Fibroblast of villous mesenchyme (primary cell): ENCODE measurements around the gene MLLT6. TPM values are rescaled to one million over a fixed set of nuclear protein-coding genes. Genes with fewer than 3 reads are reported as not detected.

Experiments used
- DNase-seq: peaks from one replicate; pipeline ENCODE4 v3.0.0-alpha.2; 2010; ENCODE audit warnings: low read depth
- H3K4me3 ChIP-seq: 2 replicates; pipeline ENCODE4 v1.5.1; 2011; ENCODE audit warnings: low read depth, mild to moderate bottlenecking, low read length
- total RNA-seq: library from RNA; depleted of rRNA; stranded (reverse); fragments of >200 nt; gene quantifications from 2 replicates; pipeline ENCODE4 v1.2.3, GENCODE V29; 2012
- TF ChIP-seq, protein P1 (sequence below): IDR thresholded peaks from 2 replicates; pipeline ENCODE4 v1.5.1; 2012; ENCODE audit warnings: low read depth, mild to moderate bottlenecking, low read length; ENCODE audit not compliant: insufficient read depth

The MLLT6 gene
- total RNA-seq, 1 donor, result 25.5 TPM

DNA sequence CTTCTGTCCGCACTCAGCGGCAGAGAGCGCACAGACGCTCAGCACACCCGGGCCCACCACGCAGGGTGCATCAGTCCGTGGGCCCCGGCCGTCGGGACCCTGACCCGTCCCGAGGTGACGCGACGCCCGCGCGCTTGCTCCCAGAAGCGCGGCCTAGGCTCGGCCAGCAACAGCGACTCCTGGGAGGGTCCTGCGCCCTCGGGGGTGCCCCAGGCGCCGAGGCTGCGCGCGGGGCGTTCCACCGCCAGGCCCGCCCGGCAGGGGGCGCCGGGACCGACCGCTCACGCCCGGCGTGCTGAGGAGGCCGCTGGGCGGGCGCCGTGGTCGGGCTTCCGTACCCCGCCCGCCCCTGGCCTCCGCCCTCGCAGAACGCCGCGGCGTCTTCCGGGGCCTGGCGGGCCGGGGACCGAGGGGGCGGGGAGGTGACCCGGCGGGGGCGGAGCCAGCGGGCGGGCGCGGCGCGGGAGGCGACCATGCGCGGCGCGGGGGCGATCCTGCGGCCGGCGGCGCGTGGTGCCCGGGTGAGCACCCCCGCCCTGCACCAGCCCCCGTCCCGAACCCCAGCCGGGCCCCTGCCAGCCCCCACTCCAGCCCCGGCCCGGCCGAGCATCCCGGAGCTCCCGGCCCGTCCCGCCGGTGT, 24.9 kb downstream of the MLLT6 start, which contains the start of gene CISD3:
TSS of gene CISD3 (plus strand) at position 456 of the 640 bp plus-strand sequence. CDS start at position 474, 18 bp downstream.
- H3K4me3 ChIP-seq, result peak within 1 kb of the TSS; percentile 81
- DNase-seq, result peak; percentile 83
- TF ChIP-seq, protein P1, sequence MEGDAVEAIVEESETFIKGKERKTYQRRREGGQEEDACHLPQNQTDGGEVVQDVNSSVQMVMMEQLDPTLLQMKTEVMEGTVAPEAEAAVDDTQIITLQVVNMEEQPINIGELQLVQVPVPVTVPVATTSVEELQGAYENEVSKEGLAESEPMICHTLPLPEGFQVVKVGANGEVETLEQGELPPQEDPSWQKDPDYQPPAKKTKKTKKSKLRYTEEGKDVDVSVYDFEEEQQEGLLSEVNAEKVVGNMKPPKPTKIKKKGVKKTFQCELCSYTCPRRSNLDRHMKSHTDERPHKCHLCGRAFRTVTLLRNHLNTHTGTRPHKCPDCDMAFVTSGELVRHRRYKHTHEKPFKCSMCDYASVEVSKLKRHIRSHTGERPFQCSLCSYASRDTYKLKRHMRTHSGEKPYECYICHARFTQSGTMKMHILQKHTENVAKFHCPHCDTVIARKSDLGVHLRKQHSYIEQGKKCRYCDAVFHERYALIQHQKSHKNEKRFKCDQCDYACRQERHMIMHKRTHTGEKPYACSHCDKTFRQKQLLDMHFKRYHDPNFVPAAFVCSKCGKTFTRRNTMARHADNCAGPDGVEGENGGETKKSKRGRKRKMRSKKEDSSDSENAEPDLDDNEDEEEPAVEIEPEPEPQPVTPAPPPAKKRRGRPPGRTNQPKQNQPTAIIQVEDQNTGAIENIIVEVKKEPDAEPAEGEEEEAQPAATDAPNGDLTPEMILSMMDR, result peak; percentile 42

DNA sequence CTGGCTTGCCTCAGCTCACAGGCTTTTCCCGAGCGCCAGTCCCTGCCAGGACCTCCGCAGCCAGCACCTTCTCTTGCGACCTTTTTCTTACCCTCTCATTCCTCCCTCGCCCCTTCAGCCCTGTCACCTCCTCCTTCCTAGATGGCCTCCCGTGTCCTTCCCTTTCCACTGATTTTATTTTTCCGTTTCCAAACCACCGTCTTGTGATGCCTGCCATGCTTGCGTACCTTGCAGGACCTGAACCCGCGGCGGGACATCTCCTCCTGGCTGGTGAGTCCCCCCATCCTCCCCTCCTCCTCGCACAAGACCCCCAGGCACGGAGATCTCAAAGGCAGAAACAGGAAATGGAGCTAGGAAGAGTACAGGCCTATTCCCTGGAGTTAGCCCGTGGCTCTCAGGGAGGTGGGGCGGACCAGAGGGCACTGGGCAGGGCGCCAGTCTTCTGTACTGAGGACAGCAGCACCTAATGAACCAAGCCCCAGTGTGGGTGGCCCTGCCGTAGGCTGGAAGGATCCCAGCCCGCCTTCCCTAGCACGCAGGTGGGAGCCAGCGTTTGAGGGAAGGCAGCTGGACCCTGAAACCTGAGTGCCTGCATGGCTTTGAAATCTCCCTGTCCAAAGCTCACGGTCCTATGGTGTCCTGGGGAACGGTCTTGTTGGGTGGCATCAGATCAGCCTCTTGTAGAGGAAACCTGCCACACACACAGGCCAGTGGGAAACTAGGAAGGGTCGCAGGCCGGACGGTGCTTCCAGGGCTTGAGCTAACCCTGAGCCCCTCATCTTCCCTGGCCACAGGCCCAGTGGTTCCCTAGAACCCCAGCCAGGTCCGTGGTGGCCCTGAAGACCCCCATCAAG, 25.7 kb downstream of the MLLT6 start:
- DNase-seq, result peak; percentile 76
- TF ChIP-seq, protein P1, result no peak
- peak overlapping the region; percentile 81 for H3K4me3 ChIP-seq

DNA sequence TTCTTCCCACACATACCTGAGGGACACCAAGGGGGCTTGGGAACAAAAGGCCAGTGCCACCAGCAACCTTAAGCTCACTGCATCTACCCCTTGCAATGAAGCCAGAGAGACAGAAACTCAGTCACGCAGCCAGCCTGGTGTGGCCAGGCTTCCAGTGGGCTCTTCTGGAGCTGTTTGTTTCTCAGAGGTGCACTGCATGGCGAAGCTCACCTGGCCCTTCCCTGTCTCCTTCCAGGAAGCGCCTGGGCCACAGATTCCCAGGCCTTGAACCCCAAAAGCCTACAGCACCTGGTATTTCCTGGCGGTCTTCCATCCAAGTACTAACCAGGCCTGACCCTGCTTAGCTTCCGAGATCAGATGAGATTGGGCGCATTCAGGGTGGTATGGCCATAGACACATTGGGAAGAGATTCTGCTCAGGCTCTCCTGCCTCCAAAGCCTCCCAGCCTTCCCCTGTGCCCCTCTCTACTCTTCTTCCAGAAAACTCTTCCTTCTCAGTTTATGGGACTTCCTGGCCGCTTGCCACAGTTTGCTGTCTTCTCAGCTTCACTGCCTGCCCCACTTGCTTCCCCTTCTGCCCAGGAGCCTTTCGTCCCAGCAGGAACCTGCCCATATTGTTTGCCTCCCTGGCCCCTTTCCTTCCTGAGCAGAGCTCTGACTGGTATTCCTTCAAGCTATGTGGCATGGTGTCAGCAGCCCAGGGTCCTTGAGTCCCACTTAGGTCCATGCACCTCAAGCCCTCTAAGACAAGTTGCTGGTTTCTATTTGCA, 26.6 kb downstream of the MLLT6 start:
- no peak for DNase-seq
- TF ChIP-seq, protein P1, result no peak
- no peak overlapping the region for H3K4me3 ChIP-seq

DNA sequence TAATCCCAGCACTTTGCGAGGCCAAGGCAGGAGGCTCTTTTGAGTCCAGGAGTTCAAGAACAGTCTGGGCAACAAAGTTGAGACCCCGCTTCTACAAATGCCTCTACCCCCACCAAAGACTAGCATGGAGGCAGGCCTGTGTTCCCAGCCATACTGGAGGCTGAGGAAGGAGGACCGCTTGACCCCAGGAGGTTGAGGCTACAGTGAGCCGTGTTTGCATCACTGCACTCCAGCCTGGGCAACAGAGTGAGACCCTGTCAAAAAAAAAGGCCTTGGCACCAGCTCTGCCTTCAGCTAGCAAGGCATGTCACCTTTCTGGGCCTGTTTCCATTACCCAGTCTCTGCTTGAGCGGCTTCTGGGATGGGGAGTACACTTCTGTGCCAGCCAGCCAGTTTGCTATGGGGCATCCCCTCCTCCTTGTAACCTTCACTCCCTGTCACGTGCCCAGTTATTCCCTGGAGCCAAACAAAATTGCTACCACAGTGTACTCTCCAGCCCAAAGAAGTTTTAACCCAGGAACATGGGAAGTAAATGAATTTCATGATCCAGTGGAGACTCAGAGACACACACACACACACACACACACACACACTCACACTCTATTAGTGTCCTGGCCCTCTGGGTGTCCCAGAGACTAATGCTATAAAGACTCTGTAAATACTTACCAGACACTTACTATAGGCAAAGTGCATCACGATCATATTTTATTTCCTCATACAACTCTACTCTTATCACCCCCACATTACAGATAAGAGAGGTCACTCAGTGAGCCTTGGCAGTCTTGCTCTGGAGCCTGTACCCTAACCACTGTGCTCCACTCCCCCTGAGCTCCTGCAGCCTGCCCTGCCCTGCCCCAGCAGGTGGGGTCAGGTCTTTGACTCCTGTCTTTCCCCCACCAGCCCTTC, 27.6 kb downstream of the MLLT6 start:
- H3K4me3 ChIP-seq, result no peak overlapping the region
- DNase-seq, result no peak
- TF ChIP-seq, protein P1, result no peak

DNA sequence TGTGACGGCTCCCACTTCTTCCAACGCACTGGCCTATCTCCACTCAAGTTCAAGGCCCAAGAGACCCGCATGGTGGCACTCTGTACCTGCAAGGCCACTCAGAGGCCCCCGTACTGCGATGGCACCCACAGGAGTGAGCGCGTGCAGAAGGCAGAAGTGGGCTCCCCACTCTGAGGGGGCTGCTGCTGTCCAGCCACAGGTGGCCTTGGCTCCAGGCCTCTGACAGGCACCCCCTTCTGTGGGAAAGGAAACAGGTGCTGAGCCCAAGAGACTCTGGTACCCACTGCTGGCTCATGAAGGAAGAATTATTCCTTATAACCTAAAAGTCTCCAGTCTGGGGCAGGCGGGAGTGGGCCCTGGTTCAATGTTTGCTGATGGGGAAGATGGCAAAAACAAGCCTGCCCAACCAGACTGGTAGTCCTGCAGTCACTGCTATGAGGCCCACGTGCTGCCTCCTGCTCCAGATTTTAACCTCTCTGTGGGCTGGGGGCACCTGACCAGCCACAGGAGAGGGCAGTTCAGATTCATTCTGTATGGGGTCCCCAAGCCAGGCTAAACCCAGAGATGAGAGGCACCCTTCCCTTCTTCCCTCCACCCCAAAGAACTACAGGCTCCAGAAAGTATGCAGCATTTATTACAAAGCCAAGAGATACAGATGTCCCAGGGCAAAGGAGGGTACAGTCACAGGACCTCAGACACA, 28.4 kb downstream of the MLLT6 start:
- TF ChIP-seq, protein P1, result no peak
- H3K4me3 ChIP-seq, result no peak overlapping the region
- no peak for DNase-seq
